Keratinocyte (primary cell): ENCODE data around the gene LRRC27. TPM values are rescaled to one million over a fixed set of nuclear protein-coding genes. Genes with fewer than 3 reads are reported as not detected.

Experiments used
- DNase-seq: peaks from one replicate; pipeline ENCODE4 v3.0.0-alpha.2; 2011; ENCODE audit warnings: low read depth, missing footprints, low spot score
- FAIRE-seq: peaks from 2 replicates; lab custom pipeline; 2011; peaks lifted over from hg19 to GRCh38; lab: Jason Lieb, UNC
- H2AFZ ChIP-seq: 2 replicates; pipeline ENCODE4 v1.6.0; 2012; ENCODE audit warnings: low read length, control low read depth, inconsistent platforms; ENCODE audit not compliant: control insufficient read depth
- H3K27ac ChIP-seq: 2 replicates; pipeline ENCODE4 v1.5.1; 2011; ENCODE audit warnings: low read length; ENCODE audit not compliant: control insufficient read depth, insufficient read depth
- H3K27me3 ChIP-seq: 3 replicates; pipeline ENCODE4 v1.6.0; 2011; ENCODE audit warnings: low read length; ENCODE audit not compliant: control insufficient read depth, insufficient read depth; ENCODE audit errors: extremely low read depth
- H3K36me3 ChIP-seq, 2 experiments: 2 replicates in 1 of 2; 3 replicates in 1 of 2; pipeline ENCODE4 v1.5.1; 2011; ENCODE audit warnings: low read length in 2 of 2, mild to moderate bottlenecking in 1 of 2; ENCODE audit not compliant: control insufficient read depth in 2 of 2, insufficient read depth in 2 of 2; ENCODE audit errors: extremely low read depth in 1 of 2
- H3K4me1 ChIP-seq: 3 replicates; pipeline ENCODE4 v1.5.1; 2011; ENCODE audit warnings: low read length; ENCODE audit not compliant: control insufficient read depth, insufficient read depth; ENCODE audit errors: extremely low read depth
- H3K4me2 ChIP-seq: 3 replicates; pipeline ENCODE4 v1.6.0; 2011; ENCODE audit warnings: low read depth, low read length; ENCODE audit not compliant: control insufficient read depth, insufficient read depth; ENCODE audit errors: extremely low read depth
- H3K4me3 ChIP-seq, 3 experiments: fragments of 200-600 bp in 1 of 3; sonication (generic) in 1 of 3; 2 replicates in 2 of 3; 3 replicates in 1 of 3; pipeline ENCODE4 v1.5.1; 2011 to 2016; ENCODE audit warnings: low read length in 3 of 3, mild to moderate bottlenecking in 3 of 3, control low read depth in 2 of 3, inconsistent platforms in 1 of 3, low read depth in 1 of 3, mixed read lengths in 1 of 3, mixed run types in 1 of 3, moderate library complexity in 1 of 3; ENCODE audit not compliant: control insufficient read depth in 2 of 3, insufficient read depth in 2 of 3; ENCODE audit errors: extremely low read depth in 1 of 3
- H3K79me2 ChIP-seq: 2 replicates; pipeline ENCODE4 v1.6.0; 2012; ENCODE audit warnings: low read length; ENCODE audit not compliant: control insufficient read depth, insufficient read depth
- H3K9ac ChIP-seq: 3 replicates; pipeline ENCODE4 v1.6.0; 2011; ENCODE audit warnings: low read length; ENCODE audit not compliant: control insufficient read depth, insufficient read depth; ENCODE audit errors: extremely low read depth
- H3K9me1 ChIP-seq: 3 replicates; pipeline ENCODE4 v1.6.0; 2011; ENCODE audit warnings: low read length; ENCODE audit not compliant: control insufficient read depth, insufficient read depth; ENCODE audit errors: extremely low read depth
- H3K9me3 ChIP-seq: 2 replicates; pipeline ENCODE4 v1.5.1; 2012; ENCODE audit warnings: low read depth, low read length; ENCODE audit not compliant: control insufficient read depth
- H4K20me1 ChIP-seq: 3 replicates; pipeline ENCODE4 v1.6.0; 2011; ENCODE audit warnings: low read length; ENCODE audit not compliant: control insufficient read depth, insufficient read depth; ENCODE audit errors: extremely low read depth
- EZH2 ChIP-seq: IDR thresholded peaks from one replicate; pipeline ENCODE4 v1.6.1; 2012; ENCODE audit warnings: inconsistent platforms, mild to moderate bottlenecking, low read length, moderate library complexity
- dilution Hi-C: fragments of 300-500 bp; cut with MboI; formaldehyde crosslinking; loops from one replicate; pipeline ENCODE4 v1.7.0; 2020; ENCODE audit warnings: low sequenced_read_pairs; ENCODE audit not compliant: extremely low pct_ligation_motif_present
- polyA plus RNA-seq, 5 experiments: library from polyadenylated mRNA; depleted of rRNA in 3 of 5; stranded (reverse) in 3 of 5; stranded (forward) in 1 of 5; unstranded in 1 of 5; fragments of >200 nt; gene quantifications; 1 replicate in 1 of 5; 2 replicates in 3 of 5; 3 replicates in 1 of 5; pipeline versions ENCODE4 v1.2.1 to v1.2.3, GENCODE V29; 2011 to 2012; ENCODE audit warnings: missing spikeins in 2 of 5, low read depth in 1 of 5, low replicate concordance in 1 of 5
- TF ChIP-seq, protein P1 (sequence below), 3 experiments: IDR thresholded peaks in 1 of 3; conservative IDR thresholded peaks in 1 of 3; optimal IDR thresholded peaks in 1 of 3; 2 replicates in 2 of 3; 3 replicates in 1 of 3; pipeline versions ENCODE3 to v1.5.1; 2011; ENCODE audit warnings: low read length in 3 of 3, mild to moderate bottlenecking in 3 of 3, moderate library complexity in 2 of 3, control low read depth in 1 of 3, inconsistent platforms in 1 of 3; ENCODE audit not compliant: insufficient read depth in 2 of 3; ENCODE audit errors: extremely low read depth in 1 of 3

Gene LRRC27
- polyA plus RNA-seq, 1 donor (not counting 4 experiments of a cell fraction or from before 2014, with no cell fraction given) = 3.0 TPM

DNA sequence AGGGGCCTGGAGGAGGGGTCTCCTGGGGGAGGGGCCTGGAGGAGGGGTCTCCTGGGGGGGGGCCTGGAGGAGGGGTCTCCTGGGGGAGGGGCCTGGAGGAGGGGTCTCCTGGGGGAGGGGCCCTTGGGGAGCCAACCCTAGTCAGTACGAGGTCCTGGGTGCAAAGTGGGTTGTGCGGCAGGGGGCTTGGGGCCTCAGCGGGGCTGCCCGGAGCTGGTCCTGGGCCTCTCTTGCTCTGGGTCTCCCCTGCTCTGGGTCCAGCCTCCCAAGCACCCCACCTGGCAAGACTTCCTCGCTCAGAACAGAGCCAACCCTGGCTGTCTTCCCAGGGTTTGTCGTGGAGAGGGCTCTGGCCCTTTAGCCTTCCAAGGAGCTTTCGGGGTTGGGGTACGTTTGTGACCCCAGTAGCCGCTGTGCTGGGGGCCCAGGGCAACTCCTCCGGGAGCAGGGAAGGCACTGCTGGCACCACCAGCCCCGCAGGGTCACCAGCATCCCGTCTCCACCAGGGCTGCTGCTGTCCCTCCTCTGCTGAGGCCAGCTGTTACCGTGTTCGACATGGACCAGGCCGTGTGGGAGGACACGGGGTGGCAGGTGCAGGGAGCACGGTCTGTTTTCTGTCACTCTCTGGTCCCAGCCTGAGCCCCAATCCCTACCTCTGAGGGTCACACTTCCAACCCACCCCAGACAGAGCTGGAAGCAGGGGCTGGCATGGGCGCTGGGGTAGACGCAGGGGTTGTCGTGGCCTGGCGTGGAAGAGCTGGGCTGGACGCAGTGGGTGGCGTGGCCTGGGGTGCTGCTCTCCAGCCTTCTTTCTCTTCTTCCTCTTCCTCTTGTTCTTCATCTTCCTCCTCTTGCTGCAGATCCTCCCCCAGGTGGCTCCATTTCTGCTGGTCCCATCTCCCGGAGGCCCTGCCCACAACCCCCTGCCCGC is 87.8 kb downstream of the LRRC27 start:
- H3K9me1 ChIP-seq = no peaks in the 10 kb centered on the region
- no peak for DNase-seq
- dilution Hi-C loops = no loop called here
- H3K9ac ChIP-seq = no peak overlapping the region
- no peaks in the 10 kb centered on the region for H3K9me3 ChIP-seq
- TF ChIP-seq EZH2 = no peak
- TF ChIP-seq, protein P1, sequence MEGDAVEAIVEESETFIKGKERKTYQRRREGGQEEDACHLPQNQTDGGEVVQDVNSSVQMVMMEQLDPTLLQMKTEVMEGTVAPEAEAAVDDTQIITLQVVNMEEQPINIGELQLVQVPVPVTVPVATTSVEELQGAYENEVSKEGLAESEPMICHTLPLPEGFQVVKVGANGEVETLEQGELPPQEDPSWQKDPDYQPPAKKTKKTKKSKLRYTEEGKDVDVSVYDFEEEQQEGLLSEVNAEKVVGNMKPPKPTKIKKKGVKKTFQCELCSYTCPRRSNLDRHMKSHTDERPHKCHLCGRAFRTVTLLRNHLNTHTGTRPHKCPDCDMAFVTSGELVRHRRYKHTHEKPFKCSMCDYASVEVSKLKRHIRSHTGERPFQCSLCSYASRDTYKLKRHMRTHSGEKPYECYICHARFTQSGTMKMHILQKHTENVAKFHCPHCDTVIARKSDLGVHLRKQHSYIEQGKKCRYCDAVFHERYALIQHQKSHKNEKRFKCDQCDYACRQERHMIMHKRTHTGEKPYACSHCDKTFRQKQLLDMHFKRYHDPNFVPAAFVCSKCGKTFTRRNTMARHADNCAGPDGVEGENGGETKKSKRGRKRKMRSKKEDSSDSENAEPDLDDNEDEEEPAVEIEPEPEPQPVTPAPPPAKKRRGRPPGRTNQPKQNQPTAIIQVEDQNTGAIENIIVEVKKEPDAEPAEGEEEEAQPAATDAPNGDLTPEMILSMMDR (optimal IDR thresholded peaks at IDR 0.05 in 1 of 3, IDR thresholded peaks at IDR 0.05 in 1 of 3, conservative IDR thresholded peaks at IDR 0.05 in 1 of 3; ENCODE audit: extremely low read depth in 1 of 3, insufficient read depth in 2 of 3, low read length in 3 of 3) = no peak
- H3K27ac ChIP-seq = no peak overlapping the region
- H2AFZ ChIP-seq = no peak overlapping the region
- H3K4me2 ChIP-seq = no peak overlapping the region
- no peaks in the 10 kb centered on the region for H4K20me1 ChIP-seq
- peaks cover 31% of the 10 kb centered on the region for H3K4me1 ChIP-seq
- no peaks in the 10 kb centered on the region for H3K27me3 ChIP-seq
- peaks cover 0 to 8% of the 10 kb centered on the region in 2 experiments for H3K36me3 ChIP-seq
- peaks cover 5% of the 10 kb centered on the region for H3K79me2 ChIP-seq
- H3K4me3 ChIP-seq = no peak overlapping the region
- FAIRE-seq = no peak

DNA sequence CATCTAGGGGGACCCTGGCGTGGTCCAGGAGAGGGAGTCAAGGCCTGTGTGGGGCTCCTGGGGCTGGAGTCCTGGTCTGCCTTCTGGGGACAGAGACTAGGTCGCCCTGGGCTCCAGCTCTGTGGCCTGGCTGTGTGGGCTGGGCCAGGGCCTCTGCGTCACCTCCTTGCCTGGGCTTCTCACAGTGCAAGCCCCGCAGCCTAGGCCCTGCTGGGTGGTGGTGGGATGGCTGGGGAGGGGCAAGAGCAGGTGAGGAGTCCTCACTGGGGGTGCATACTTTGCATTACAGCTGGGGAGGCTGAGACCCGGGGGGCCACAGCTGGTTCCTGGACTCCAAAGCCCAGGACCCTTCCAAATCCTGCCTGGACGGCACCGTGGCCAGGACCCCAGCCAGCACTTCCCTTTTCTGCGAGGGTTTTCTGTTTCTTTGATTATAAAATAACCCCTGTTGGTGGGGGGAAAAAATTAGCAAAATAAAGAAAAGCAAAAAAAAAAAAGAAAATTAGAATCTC is 88.5 kb downstream of the LRRC27 start:
- no peak overlapping the region for H3K4me2 ChIP-seq
- DNase-seq (no peak), FAIRE-seq (no peak)
- H3K9ac ChIP-seq = no peak overlapping the region
- dilution Hi-C loops = no loop called here
- peaks cover under 1% of the 10 kb centered on the region for H3K79me2 ChIP-seq
- TF ChIP-seq, protein P1 (optimal IDR thresholded peaks at IDR 0.05 in 1 of 3, IDR thresholded peaks at IDR 0.05 in 1 of 3, conservative IDR thresholded peaks at IDR 0.05 in 1 of 3; ENCODE audit: extremely low read depth in 1 of 3, insufficient read depth in 2 of 3, low read length in 3 of 3) = no peak
- no peak overlapping the region for H3K27ac ChIP-seq
- peaks cover 32% of the 10 kb centered on the region for H3K4me1 ChIP-seq
- no peaks in the 10 kb centered on the region for H3K9me1 ChIP-seq
- no peaks in the 10 kb centered on the region for H3K9me3 ChIP-seq
- H2AFZ ChIP-seq = no peak overlapping the region
- H4K20me1 ChIP-seq = no peaks in the 10 kb centered on the region
- H3K27me3 ChIP-seq = no peaks in the 10 kb centered on the region
- H3K4me3 ChIP-seq = no peak overlapping the region
- H3K36me3 ChIP-seq = peaks cover 0 to 3% of the 10 kb centered on the region in 2 experiments
